SK-N-SH (cell line): ENCODE results near the gene KRT28.

Experiments used
- CTCF ChIP-seq: fragments of 200-600 bp; sonication (generic); IDR thresholded peaks from 2 replicates; pipeline ENCODE4 v1.6.1; 2017; ENCODE audit warnings: antibody characterized with exemption, mild to moderate bottlenecking, moderate library complexity
- EZH2phosphoT487 ChIP-seq: fragments of 200-600 bp; sonication (generic); IDR thresholded peaks from 2 replicates; pipeline ENCODE4 v1.6.1; 2017; ENCODE audit warnings: low read depth, mixed run types, mild to moderate bottlenecking, antibody characterized with exemption, moderate library complexity, borderline replicate concordance
- JUND ChIP-seq: IDR thresholded peaks from 2 replicates; pipeline ENCODE4 v1.4.0; 2012
- MAX ChIP-seq: IDR thresholded peaks from 2 replicates; pipeline ENCODE4 v1.4.0; 2012; ENCODE audit warnings: low read depth
- POLR2AphosphoS5 ChIP-seq: IDR thresholded peaks from 2 replicates; pipeline ENCODE4 v1.6.1; 2012; ENCODE audit warnings: low read depth, low read length
- RFX5 ChIP-seq: IDR thresholded peaks from 2 replicates; pipeline ENCODE4 v1.6.1; 2012; ENCODE audit warnings: mild to moderate bottlenecking, improper control_type of control experiment, low read length
- SIN3A ChIP-seq: IDR thresholded peaks from 2 replicates; pipeline ENCODE4 v1.6.1; 2012; ENCODE audit warnings: low read depth, mild to moderate bottlenecking, low read length, moderate library complexity, borderline replicate concordance
- SMC3 ChIP-seq: IDR thresholded peaks from 2 replicates; pipeline ENCODE4 v1.6.1; 2012; ENCODE audit warnings: low read depth, low read length, improper control_type of control experiment
- TAF1 ChIP-seq: IDR thresholded peaks from 2 replicates; pipeline ENCODE4 v1.6.1; 2012; ENCODE audit warnings: low read depth, mild to moderate bottlenecking, low read length, moderate library complexity, borderline replicate concordance

- no peak for TF ChIP-seq CTCF
- no peak for TF ChIP-seq SIN3A
- TF ChIP-seq POLR2AphosphoS5: no peak
- no peak for TF ChIP-seq MAX
- TF ChIP-seq TAF1: no peak
- TF ChIP-seq RFX5: no peak
- no peak for TF ChIP-seq SMC3
- no peak for TF ChIP-seq JUND
- no peak for TF ChIP-seq EZH2phosphoT487
Measured at GRCh38 chr17:40795019-40795667, 4.6 kb downstream of the KRT28 start.
